T-helper 17 cell (primary cell): ENCODE data around the gene EBF3. TPM values are rescaled to one million over a fixed set of nuclear protein-coding genes. Genes with fewer than 3 reads are reported as not detected.

Experiments used
- ATAC-seq: fragments of 150-1000 bp; cut with Tn5 transposase; 2 replicates; pipeline ENCODE4 v1.10.0; 2021; ENCODE audit warnings: mild to moderate bottlenecking, moderate library complexity
- DNase-seq, 3 donors: peaks; one replicate each; pipeline versions ENCODE4 v3.0.0 to v3.0.0-alpha.2; 2020 to 2021
- H3K9me3 ChIP-seq: one replicate; pipeline ENCODE4 v1.7.0; 2013; ENCODE audit warnings: low read length, mild to moderate bottlenecking; ENCODE audit not compliant: control insufficient read depth, poor library complexity, severe bottlenecking
- H3K27ac Mint-ChIP-seq: one replicate; pipeline ENCODE4 v1.8.0; 2022; ENCODE audit warnings: mild to moderate bottlenecking, moderate library complexity, mixed read lengths
- H3K27me3 Mint-ChIP-seq: one replicate; pipeline ENCODE4 v1.8.0; 2022; ENCODE audit warnings: mixed read lengths
- H3K36me3 Mint-ChIP-seq: one replicate; pipeline ENCODE4 v1.8.0; 2022; ENCODE audit warnings: low read depth, mixed read lengths
- H3K4me1 Mint-ChIP-seq: one replicate; pipeline ENCODE4 v1.8.0; 2022; ENCODE audit warnings: mild to moderate bottlenecking, mixed read lengths
- H3K4me3 Mint-ChIP-seq: one replicate; pipeline ENCODE4 v1.8.0; 2022; ENCODE audit warnings: mild to moderate bottlenecking, moderate library complexity, mixed read lengths
- total RNA-seq, 4 donors: library from RNA in 2 of 4; stranded (reverse) in 2 of 4; gene quantifications; one replicate each; pipeline ENCODE4 v1.2.3 and lab custom pipeline; 2022 to 2026

EBF3 gene
- total RNA-seq, 2 donors from 2014 or later, result not detected

DNA sequence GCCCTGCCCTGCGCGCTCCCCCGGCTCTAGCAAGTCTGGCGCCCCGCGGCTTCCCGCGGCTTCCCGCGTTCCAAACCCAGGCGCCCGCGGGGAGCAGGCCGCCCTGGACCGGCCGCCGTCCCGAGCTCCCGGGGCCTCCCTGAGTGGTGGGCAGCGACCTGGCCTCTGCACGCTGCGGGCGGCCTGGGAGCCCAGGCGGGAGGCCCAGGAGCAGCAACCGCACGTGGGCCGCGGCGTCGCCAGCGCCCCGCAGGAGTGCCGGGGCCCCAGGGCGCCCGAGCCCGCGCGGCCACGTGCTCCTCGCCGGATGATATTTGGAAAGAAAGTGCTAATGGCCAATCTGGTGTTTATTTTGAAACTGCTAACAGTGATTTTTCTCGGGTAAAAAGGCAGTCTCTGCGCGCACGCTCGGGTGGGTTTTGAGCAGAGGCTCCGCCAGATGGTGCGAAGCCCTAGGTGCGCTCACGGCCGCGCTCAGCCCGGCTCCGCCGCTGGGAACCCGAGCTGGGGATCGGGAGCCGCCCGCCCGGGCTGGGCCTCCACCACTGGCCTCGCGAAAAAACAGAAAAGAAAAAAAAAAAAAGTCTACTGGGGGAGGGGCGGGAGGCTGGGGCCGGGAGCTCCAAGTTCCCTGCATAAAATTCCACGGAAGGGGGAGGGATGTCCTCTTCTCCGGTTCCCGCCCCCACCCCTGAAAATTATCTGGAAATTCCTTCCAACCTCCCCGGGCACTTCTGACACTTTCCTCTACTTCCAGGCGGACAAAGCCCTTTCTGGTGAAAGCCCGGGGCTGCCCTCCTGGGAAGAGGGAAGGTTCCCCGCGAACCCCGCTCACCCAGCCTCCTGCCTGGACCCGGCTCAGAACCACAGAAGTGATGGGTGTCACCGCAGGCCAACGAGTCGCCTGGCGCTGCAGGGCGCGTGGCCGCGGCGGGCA is 4.3 kb downstream of the EBF3 start:
- Mint-ChIP-seq H3K27me3 (peaks cover 66% of the 10 kb centered on the region), H3K27ac (peak overlapping the region; percentile 89)

GRCh38 chr10:129958629-129959543 is 5.2 kb downstream of the EBF3 start:
- DNase-seq, result no peak
- H3K27me3 Mint-ChIP-seq, result peaks cover 73% of the 10 kb centered on the region
- peaks cover 15% of the 10 kb centered on the region for H3K4me1 Mint-ChIP-seq
- H3K4me3 Mint-ChIP-seq, result peak overlapping the region; percentile 80
- ATAC-seq, result no peak
- peaks cover 5% of the 10 kb centered on the region for H3K9me3 ChIP-seq
- no peaks in the 10 kb centered on the region for H3K36me3 Mint-ChIP-seq
- no peak overlapping the region for H3K27ac Mint-ChIP-seq

More for the DNA sequence above, 4.3 kb downstream of the EBF3 start:
- peak overlapping the region; percentile 83 for H3K4me3 Mint-ChIP-seq
- DNase-seq (no peak), ATAC-seq (no peak)
- peaks cover 15% of the 10 kb centered on the region for H3K4me1 Mint-ChIP-seq
- peaks cover 5% of the 10 kb centered on the region for H3K9me3 ChIP-seq
- no peaks in the 10 kb centered on the region for H3K36me3 Mint-ChIP-seq

DNA sequence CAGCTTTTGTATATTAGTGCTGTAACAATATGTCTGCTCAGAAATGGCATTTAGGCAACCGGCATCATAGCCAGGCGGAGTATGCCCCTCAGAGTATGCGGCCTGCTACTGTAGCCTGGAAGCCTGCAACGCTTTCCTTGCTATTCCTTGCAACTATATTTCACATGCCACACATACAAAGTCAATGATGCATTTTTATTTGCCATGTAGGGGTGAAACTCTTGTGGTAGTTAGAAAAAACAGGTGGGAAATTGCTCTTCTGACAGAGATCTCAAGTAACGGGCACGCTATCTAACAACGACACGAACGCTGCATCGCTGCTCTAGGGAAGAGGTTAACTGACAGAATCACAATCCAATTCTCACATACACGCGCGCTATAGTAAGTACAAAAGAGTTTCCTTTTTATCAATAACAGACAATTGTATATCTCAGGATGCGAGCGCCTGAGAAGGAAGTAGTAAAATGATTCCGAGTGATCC is 5.9 kb downstream of the EBF3 start:
- no peak for ATAC-seq
- no peak overlapping the region for H3K27ac Mint-ChIP-seq

DNA sequence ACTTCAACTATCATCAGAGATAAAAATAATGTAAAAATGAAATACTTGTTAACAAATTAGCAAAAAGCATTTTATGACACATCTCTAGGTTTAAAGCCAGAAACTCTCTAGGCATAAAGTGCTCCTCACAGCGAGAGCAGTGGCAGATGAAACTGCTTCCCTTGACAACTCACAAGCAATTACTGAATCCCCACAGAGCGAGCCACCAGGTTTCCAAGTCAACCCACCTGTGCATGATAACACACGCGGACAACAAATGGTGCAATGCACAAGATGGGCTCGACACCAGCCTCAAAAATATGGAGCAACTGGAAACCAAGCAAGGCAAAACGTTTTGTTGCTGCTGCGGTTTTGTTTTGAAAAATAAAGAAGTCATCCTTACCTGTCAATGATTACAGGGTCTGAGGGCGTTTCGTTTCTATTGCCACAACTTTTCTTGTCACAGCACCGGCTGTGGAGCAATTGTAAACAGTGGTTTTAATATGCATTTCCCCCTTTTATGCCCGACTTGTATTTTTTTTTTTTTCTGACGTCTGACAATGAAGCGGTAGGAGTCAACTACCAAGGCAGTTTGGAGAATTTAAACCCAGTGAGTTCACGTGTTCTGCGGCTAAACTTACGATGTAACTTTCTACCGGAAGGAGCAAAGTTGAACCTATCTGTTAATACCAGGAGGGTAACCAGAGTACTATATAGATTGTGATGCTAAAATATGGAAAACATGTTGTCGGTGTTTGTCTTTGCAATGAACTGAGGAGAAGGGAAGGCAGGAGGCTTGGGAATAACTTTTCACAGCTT is 7.0 kb downstream of the EBF3 start:
- ATAC-seq, result no peak
- H3K27ac Mint-ChIP-seq, result no peak overlapping the region
- peaks cover 10% of the 10 kb centered on the region for H3K4me1 Mint-ChIP-seq
- H3K27me3 Mint-ChIP-seq, result peaks cover 73% of the 10 kb centered on the region
- H3K4me3 Mint-ChIP-seq, result no peak overlapping the region
- no peaks in the 10 kb centered on the region for H3K36me3 Mint-ChIP-seq
- no peak for DNase-seq
- peaks cover 5% of the 10 kb centered on the region for H3K9me3 ChIP-seq

More for the DNA sequence above, 5.9 kb downstream of the EBF3 start:
- DNase-seq, result no peak
- Mint-ChIP-seq H3K36me3 (no peaks in the 10 kb centered on the region), H3K4me1 (peaks cover 15% of the 10 kb centered on the region), H3K27me3 (peaks cover 73% of the 10 kb centered on the region), H3K4me3 (peak overlapping the region; percentile 80)
- H3K9me3 ChIP-seq, result peaks cover 5% of the 10 kb centered on the region

DNA sequence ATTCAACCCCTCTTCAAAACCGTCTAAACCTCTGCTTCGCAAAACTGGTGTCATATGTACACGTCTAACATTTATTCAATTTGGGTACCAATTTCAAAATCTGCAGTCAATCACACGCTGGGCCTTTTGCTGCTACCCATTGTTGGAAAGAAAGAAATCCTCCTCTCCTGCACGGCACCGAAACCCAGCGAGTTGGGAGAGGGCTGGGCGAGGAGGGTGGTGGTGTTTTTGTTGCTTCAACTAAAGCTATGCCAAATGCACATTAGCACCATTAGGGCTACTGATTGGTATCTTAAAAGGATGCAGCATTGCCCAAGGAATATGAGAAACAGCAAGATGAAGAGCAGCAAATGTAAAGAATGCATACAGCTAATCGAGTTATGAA is 7.8 kb downstream of the EBF3 start:
- peaks cover 5% of the 10 kb centered on the region for H3K9me3 ChIP-seq
- DNase-seq (no peak), ATAC-seq (no peak)
- peaks cover 10% of the 10 kb centered on the region for H3K4me1 Mint-ChIP-seq
- H3K27ac Mint-ChIP-seq, result no peak overlapping the region
- peak overlapping the region; percentile 3 for H3K4me3 Mint-ChIP-seq
- H3K36me3 Mint-ChIP-seq, result no peaks in the 10 kb centered on the region
- H3K27me3 Mint-ChIP-seq, result peaks cover 73% of the 10 kb centered on the region

DNA sequence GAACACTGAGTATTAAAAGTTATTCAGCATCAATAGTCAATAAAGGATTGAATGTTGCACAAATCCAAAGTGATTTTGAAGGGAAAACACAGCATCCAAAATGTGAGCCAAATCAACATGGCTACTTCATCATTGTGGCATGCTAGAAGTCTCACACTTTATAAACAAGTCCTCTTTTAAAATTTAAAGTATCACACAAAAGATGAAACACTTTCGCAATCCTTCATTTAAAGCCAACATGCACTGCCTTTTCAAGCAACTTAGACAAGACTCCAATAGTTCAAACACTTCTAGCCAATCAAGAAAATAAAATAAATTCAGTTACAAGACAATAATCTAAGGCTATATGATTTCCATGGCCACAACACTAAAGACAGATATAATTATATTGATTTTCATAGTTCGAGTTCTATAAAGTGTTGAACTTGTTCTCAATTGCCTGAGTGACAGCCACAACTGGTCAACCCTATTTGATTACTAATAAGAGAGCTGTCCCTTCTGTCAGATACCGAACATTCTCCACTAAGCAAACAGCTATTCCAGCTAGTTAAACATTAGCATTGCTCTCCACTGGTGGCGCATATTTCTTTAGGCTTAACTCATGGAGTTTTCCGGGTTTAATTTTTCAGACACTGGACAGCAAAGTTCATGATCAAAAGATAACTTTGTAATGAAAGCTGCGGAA is 8.3 kb downstream of the EBF3 start:
- DNase-seq (no peak), ATAC-seq (no peak)
- Mint-ChIP-seq H3K36me3 (no peaks in the 10 kb centered on the region), H3K4me1 (peaks cover 10% of the 10 kb centered on the region), H3K27ac (no peak overlapping the region), H3K27me3 (peaks cover 73% of the 10 kb centered on the region), H3K4me3 (no peak overlapping the region)
- peaks cover 2% of the 10 kb centered on the region for H3K9me3 ChIP-seq

GRCh38 chr10:129954492-129955315 is 9.4 kb downstream of the EBF3 start:
- H3K27me3 Mint-ChIP-seq, result peaks cover 67% of the 10 kb centered on the region
- no peaks in the 10 kb centered on the region for H3K36me3 Mint-ChIP-seq
- DNase-seq (no peak), ATAC-seq (no peak)
- H3K9me3 ChIP-seq, result peaks cover 2% of the 10 kb centered on the region
- no peak overlapping the region for H3K27ac Mint-ChIP-seq
- H3K4me3 Mint-ChIP-seq, result no peak overlapping the region
- H3K4me1 Mint-ChIP-seq, result peaks cover 7% of the 10 kb centered on the region

DNA sequence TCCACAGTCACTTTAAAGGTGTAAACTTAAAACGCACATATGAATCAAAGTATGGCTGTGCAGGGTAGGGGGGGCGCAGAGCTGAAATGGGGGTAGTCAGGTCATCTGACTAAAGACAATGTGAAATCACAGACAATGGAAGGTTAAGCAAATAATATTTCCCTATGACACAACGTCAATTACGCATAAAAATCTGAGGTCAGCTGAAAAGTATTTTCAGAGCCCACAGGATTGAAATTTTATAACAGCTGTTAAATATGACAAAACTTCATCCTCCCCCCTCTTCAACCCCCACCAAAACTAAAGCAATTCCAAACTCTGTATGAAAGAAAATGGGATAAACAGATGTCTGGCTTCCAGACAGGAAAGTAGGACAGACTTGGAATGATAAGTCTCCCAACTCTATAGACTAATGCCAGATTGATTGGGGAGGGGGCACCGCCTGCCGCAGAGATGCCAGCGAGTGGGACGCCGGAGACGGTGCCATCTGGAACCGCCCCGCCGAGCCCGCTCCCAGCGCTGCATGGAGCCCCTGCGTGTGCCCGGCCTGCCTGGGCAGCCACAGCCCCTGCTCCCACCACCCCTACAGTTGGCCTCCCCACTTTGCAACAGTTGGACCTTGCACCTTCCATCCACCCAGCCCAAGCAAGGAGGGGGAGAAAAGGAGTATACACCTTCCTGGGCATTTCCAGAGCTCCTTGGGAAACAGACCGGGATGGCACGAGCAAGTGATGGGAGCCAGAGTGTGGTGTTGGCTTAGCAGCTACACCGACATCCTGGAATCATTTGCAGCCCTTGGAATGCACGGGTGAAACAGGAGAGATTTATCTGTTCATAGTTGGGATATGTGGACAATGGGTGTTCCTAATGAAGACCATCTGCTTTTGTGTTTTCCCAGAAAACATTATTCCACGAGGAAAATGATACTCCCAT is 10.7 kb downstream of the EBF3 start:
- Mint-ChIP-seq H3K36me3 (no peaks in the 10 kb centered on the region), H3K4me1 (peaks cover 7% of the 10 kb centered on the region), H3K27me3 (peaks cover 73% of the 10 kb centered on the region), H3K4me3 (no peak overlapping the region), H3K27ac (no peak overlapping the region)
- DNase-seq (no peak), ATAC-seq (no peak)
- H3K9me3 ChIP-seq, result peaks cover 2% of the 10 kb centered on the region

DNA sequence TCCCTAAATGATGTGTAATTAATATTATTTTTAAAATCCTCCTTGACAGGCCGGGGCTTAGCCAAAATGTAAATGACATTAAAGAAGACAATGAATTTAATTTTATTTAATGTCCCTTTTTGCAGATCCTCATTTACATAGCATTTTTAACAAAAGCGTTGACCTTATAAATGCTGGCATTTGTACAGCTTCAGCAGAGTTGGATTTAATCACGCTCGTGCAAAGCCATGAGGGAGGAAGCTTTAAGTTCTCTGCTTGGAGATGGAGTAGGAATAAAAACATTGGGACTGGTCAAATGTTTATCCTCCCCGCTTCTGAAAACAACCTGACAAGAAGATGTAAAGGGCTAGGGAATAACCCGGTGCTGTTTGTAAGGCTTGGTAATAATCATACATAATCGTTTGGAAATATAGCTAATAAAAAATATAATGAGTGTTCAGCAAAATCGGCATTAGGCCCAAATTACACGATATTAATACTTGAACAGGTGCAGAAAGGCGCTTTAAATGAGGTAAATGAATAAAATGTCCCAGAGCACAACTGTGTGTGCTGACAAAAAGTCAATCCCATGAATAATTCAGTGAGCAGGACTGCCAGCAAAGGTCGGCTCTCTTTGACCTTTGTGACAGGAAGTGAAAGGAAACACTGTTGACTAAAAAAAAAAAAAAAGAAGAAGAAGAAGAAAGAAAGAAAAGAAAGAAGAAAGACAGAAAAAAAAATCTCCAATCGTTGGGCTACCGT is 11.5 kb downstream of the EBF3 start:
- H3K4me1 Mint-ChIP-seq, result peaks cover 3% of the 10 kb centered on the region
- no peaks in the 10 kb centered on the region for H3K36me3 Mint-ChIP-seq
- H3K27me3 Mint-ChIP-seq, result peaks cover 67% of the 10 kb centered on the region
- ATAC-seq, result no peak
- no peak overlapping the region for H3K4me3 Mint-ChIP-seq
- peaks cover 2% of the 10 kb centered on the region for H3K9me3 ChIP-seq
- H3K27ac Mint-ChIP-seq, result no peak overlapping the region
- no peak for DNase-seq

DNA sequence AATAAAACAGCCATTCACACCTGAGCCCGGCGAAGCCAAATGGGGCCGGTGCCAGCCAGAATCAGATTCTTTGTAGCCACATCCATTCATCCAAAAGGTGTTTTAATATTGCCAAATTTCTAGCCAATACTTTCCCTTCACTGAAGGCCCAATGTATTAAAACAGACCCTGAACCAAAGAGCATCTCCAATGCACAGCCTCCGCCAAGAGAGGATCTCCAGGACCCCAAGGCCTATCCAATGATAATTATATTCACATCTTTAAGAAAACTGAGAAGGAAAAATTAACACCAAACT is 12.2 kb downstream of the EBF3 start:
- no peak for ATAC-seq
- Mint-ChIP-seq H3K4me3 (no peak overlapping the region), H3K27me3 (peaks cover 61% of the 10 kb centered on the region)

More for the DNA sequence above, 12.2 kb downstream of the EBF3 start:
- Mint-ChIP-seq H3K36me3 (no peaks in the 10 kb centered on the region), H3K4me1 (no peaks in the 10 kb centered on the region), H3K27ac (no peak overlapping the region)
- DNase-seq, result no peak
- H3K9me3 ChIP-seq, result peaks cover 2% of the 10 kb centered on the region
